Endothelial cell of umbilical vein (primary cell): ENCODE data around the gene PPM1H. TPM values are rescaled to one million over a fixed set of nuclear protein-coding genes. Genes with fewer than 3 reads are reported as not detected.

ENCODE experiments used
- BruUV-seq: library from RNA; stranded (reverse); fragments of 400-500 nt; replicated peaks from 2 replicates; lab custom pipeline; 2021; lab: Mats Ljungman, UMichigan
- CTCF ChIA-PET: fragments of 300-600, 350-600 bp; sonication (Branson Sonifier 250); formaldehyde crosslinking; loops from one replicate; lab custom pipeline; 2021; ENCODE audit warnings: antibody characterized with exemption, inconsistent platforms; lab: Charles Lee
- POLR2A ChIA-PET: fragments of 300-600, 350-600 bp; sonication (Branson Sonifier 250); formaldehyde crosslinking; loops from one replicate; lab custom pipeline; 2021; ENCODE audit warnings: antibody characterized with exemption, inconsistent platforms; lab: Charles Lee
- DNase-seq: peaks from one replicate; pipeline ENCODE4 v3.0.0-alpha.2; 2011; ENCODE audit warnings: low read depth, low spot score
- FAIRE-seq: peaks from 2 replicates; lab custom pipeline; 2011; peaks lifted over from hg19 to GRCh38; lab: Jason Lieb, UNC
- H2AFZ ChIP-seq: 2 replicates; pipeline ENCODE4 v1.6.0; 2012; ENCODE audit warnings: low read depth, low read length, control low read depth, inconsistent platforms
- H3K27ac ChIP-seq: 2 replicates; pipeline ENCODE4 v1.5.1; 2011; ENCODE audit warnings: low read depth, mild to moderate bottlenecking, control low read depth, low read length, moderate library complexity; ENCODE audit not compliant: insufficient read depth
- H3K27me3 ChIP-seq, 2 experiments: 2 replicates each; pipeline versions ENCODE4 v1.6.0 to v1.6.1; 2011; ENCODE audit warnings: low read length in 2 of 2, mixed read lengths in 1 of 2; ENCODE audit not compliant: control insufficient read depth in 2 of 2, insufficient read depth in 2 of 2
- H3K36me3 ChIP-seq, 2 experiments: 2 replicates in 1 of 2; 3 replicates in 1 of 2; pipeline ENCODE4 v1.5.1; 2011; ENCODE audit warnings: low read length in 2 of 2, mild to moderate bottlenecking in 1 of 2, moderate library complexity in 1 of 2; ENCODE audit not compliant: control insufficient read depth in 2 of 2, insufficient read depth in 2 of 2; ENCODE audit errors: extremely low read depth in 1 of 2
- H3K4me1 ChIP-seq: 3 replicates; pipeline ENCODE4 v1.5.1; 2011; ENCODE audit warnings: mild to moderate bottlenecking, low read length; ENCODE audit not compliant: control insufficient read depth, insufficient read depth; ENCODE audit errors: extremely low read depth
- H3K4me2 ChIP-seq: 2 replicates; pipeline ENCODE4 v1.6.1; 2011; ENCODE audit warnings: low read length, control low read depth, mixed read lengths; ENCODE audit not compliant: insufficient read depth
- H3K4me3 ChIP-seq, 3 experiments: fragments of 200-600 bp in 1 of 3; sonication (generic), shearing (Covaris generic) in 1 of 3; replicated peaks in 1 of 3; 2 replicates each; pipeline ENCODE4 v1.5.1; 2011 to 2016; ENCODE audit warnings: control low read depth in 3 of 3, low read length in 3 of 3, mild to moderate bottlenecking in 2 of 3, inconsistent platforms in 1 of 3, low read depth in 1 of 3, moderate library complexity in 1 of 3; ENCODE audit not compliant: insufficient read depth in 1 of 3
- H3K79me2 ChIP-seq: 2 replicates; pipeline ENCODE4 v1.6.0; 2012; ENCODE audit warnings: low read length, inconsistent platforms; ENCODE audit not compliant: control insufficient read depth, insufficient read depth
- H3K9ac ChIP-seq: replicated peaks from 2 replicates; pipeline ENCODE3; 2011; ENCODE audit warnings: low read length, control low read depth; ENCODE audit not compliant: insufficient read depth; ENCODE audit errors: extremely low read depth
- H3K9me1 ChIP-seq: replicated peaks from 3 replicates; pipeline ENCODE4 v1.6.0; 2011; ENCODE audit warnings: mild to moderate bottlenecking, low read length; ENCODE audit not compliant: control insufficient read depth, insufficient read depth; ENCODE audit errors: extremely low read depth
- H3K9me3 ChIP-seq: replicated peaks from 2 replicates; pipeline ENCODE4 v1.5.1; 2012; ENCODE audit warnings: low read length, inconsistent platforms; ENCODE audit not compliant: control insufficient read depth, insufficient read depth
- H4K20me1 ChIP-seq: replicated peaks from 2 replicates; pipeline ENCODE3; 2011; ENCODE audit warnings: mild to moderate bottlenecking, low read length; ENCODE audit not compliant: control insufficient read depth, insufficient read depth; ENCODE audit errors: extremely low read depth
- CTCF ChIP-seq, 2 donors: IDR thresholded peaks; 1 replicate in 1 of 2; 2 replicates in 1 of 2; pipeline ENCODE4 v1.5.1; 2011; ENCODE audit warnings: low read length in 2 of 2, mild to moderate bottlenecking in 2 of 2, moderate library complexity in 2 of 2, control low read depth in 1 of 2, inconsistent platforms in 1 of 2, low read depth in 1 of 2; ENCODE audit not compliant: insufficient read depth in 1 of 2; ENCODE audit errors: extremely low read depth in 1 of 2
- EZH2 ChIP-seq: IDR thresholded peaks from 2 replicates; pipeline ENCODE4 v1.6.1; 2012; ENCODE audit warnings: borderline replicate concordance, low read depth, mild to moderate bottlenecking, moderate library complexity, low read length, inconsistent platforms; ENCODE audit not compliant: severe bottlenecking
- FOS ChIP-seq: IDR thresholded peaks from 2 replicates; pipeline ENCODE4 v1.6.1; 2011; ENCODE audit warnings: mild to moderate bottlenecking, low read length, moderate library complexity, borderline replicate concordance; ENCODE audit not compliant: insufficient read depth
- GATA2 ChIP-seq: IDR thresholded peaks from 2 replicates; pipeline ENCODE4 v1.7.0; 2011; ENCODE audit warnings: low read depth, mild to moderate bottlenecking, moderate library complexity, mixed read lengths, low read length; ENCODE audit not compliant: insufficient read length, insufficient read depth
- JUN ChIP-seq: IDR thresholded peaks from 2 replicates; pipeline ENCODE4 v1.6.1; 2011; ENCODE audit warnings: borderline replicate concordance, low read depth; ENCODE audit not compliant: insufficient read length, insufficient read depth
- MAX ChIP-seq: IDR thresholded peaks from 2 replicates; pipeline ENCODE4 v1.6.1; 2011; ENCODE audit not compliant: insufficient read depth, insufficient read length
- MYC ChIP-seq: IDR thresholded peaks from one replicate; pipeline ENCODE4 v1.6.1; 2011; ENCODE audit warnings: mild to moderate bottlenecking, low read depth, low read length
- POLR2A ChIP-seq: IDR thresholded peaks from 2 replicates; pipeline ENCODE4 v1.6.1; 2012; ENCODE audit warnings: low read depth, mild to moderate bottlenecking, control low read depth, low read length
- POLR2AphosphoS5 ChIP-seq: IDR thresholded peaks from 2 replicates; pipeline ENCODE4 v1.6.1; 2012; ENCODE audit warnings: low read depth, mild to moderate bottlenecking, control low read depth, low read length, moderate library complexity; ENCODE audit not compliant: insufficient read depth
- dilution Hi-C: fragments of 300-500 bp; cut with MboI; formaldehyde crosslinking; loops from one replicate; pipeline ENCODE4 v1.15.0; 2019; ENCODE audit warnings: low sequenced_read_pairs; ENCODE audit not compliant: extremely low pct_ligation_motif_present
- intact Hi-C: fragments of 100-400 bp; cut with micrococcal nuclease; formaldehyde crosslinking; loops from one replicate; pipeline ENCODE4 v1.10.0; 2022
- polyA plus RNA-seq, 4 experiments: library from polyadenylated mRNA; depleted of rRNA in 3 of 4; stranded (reverse) in 3 of 4; unstranded in 1 of 4; fragments of >200 nt; gene quantifications; 2 replicates each; pipeline versions ENCODE4 v1.2.1 to v1.2.3, GENCODE V29; 2011 to 2012; ENCODE audit warnings: missing spikeins in 1 of 4
- total RNA-seq: library from RNA; stranded (reverse); gene quantifications from 2 replicates; pipeline ENCODE4 v1.2.3, GENCODE V29; 2021

Gene PPM1H
- total and polyA plus RNA-seq, 2 donors (not counting 3 experiments of a cell fraction or from before 2014, with no cell fraction given), result 1.0 to 7.2 TPM

GRCh38 chr12:62931477-62931876 is 3.5 kb downstream of the PPM1H start:
- dilution Hi-C loops, result no loop called here
- H3K4me3 ChIP-seq, result no peak overlapping the region
- H3K36me3 ChIP-seq, result no peaks in the 10 kb centered on the region
- peaks cover 8% of the 10 kb centered on the region for H3K4me1 ChIP-seq
- FAIRE-seq (no peak), DNase-seq (no peak)
- no peak for TF ChIP-seq MYC
- TF ChIP-seq EZH2, result no peak
- no peak for TF ChIP-seq CTCF (IDR thresholded peaks at IDR 0.05; ENCODE audit: extremely low read depth in 1 of 2, insufficient read depth in 1 of 2, low read depth in 1 of 2, low read length in 2 of 2)
- TF ChIP-seq POLR2AphosphoS5, result no peak
- TF ChIP-seq GATA2, result no peak
- TF ChIP-seq FOS, result no peak
- no peak for TF ChIP-seq JUN
- no peak for TF ChIP-seq POLR2A
- no peak for TF ChIP-seq MAX
- H3K27ac ChIP-seq, result no peak overlapping the region
- H3K9me3 ChIP-seq, result no peaks in the 10 kb centered on the region
- H4K20me1 ChIP-seq, result no peaks in the 10 kb centered on the region
- H2AFZ ChIP-seq, result no peak overlapping the region
- no peaks in the 10 kb centered on the region for H3K79me2 ChIP-seq
- intact Hi-C loops, result loop anchor here (10.0 kb wide), 1 partner anchor 497 kb away; no protein-coding TSS in a partner anchor
- H3K4me2 ChIP-seq, result no peak overlapping the region
- BruUV-seq, result no TSS peak
- H3K9me1 ChIP-seq, result no peaks in the 10 kb centered on the region
- POLR2A ChIA-PET, result no interaction called here
- peaks cover 20 to 33% of the 10 kb centered on the region in 2 experiments for H3K27me3 ChIP-seq
- no peak overlapping the region for H3K9ac ChIP-seq
- CTCF ChIA-PET, result no interaction called here
